Left ventricle myocardium inferior (tissue), 1 donor: ENCODE results near the gene CXCL1. TPM values are rescaled to one million over a fixed set of nuclear protein-coding genes. Genes with fewer than 3 reads are reported as not detected.

Source experiments
- DNase-seq: peaks from one replicate; pipeline ENCODE4 v3.0.0-alpha.2; 2020
- H3K27ac ChIP-seq: fragments of 200-600 bp; replicated peaks from 2 replicates; pipeline ENCODE4 v1.8.0; 2021
- H3K27me3 ChIP-seq: fragments of 200-600 bp; 2 replicates; pipeline ENCODE4 v1.8.0; 2021; ENCODE audit warnings: low read depth
- H3K36me3 ChIP-seq: fragments of 200-600 bp; 2 replicates; pipeline ENCODE4 v1.8.0; 2021
- H3K4me1 ChIP-seq: fragments of 200-600 bp; 2 replicates; pipeline ENCODE4 v1.8.0; 2021
- H3K4me3 ChIP-seq: fragments of 200-600 bp; 2 replicates; pipeline ENCODE4 v1.8.0; 2021; ENCODE audit warnings: mild to moderate bottlenecking, moderate library complexity
- H3K9me3 ChIP-seq: fragments of 200-600 bp; replicated peaks from 2 replicates; pipeline ENCODE4 v1.8.0; 2021
- CTCF ChIP-seq: fragments of 200-600 bp; IDR thresholded peaks from 2 replicates; pipeline ENCODE4 v1.8.0; 2021; ENCODE audit warnings: antibody characterized with exemption, mild to moderate bottlenecking, borderline replicate concordance
- intact Hi-C: fragments of 100-400 bp; cut with micrococcal nuclease; formaldehyde crosslinking; loops from one replicate; pipeline ENCODE4 v1.11.0; 2022
- total RNA-seq: library from RNA; stranded (reverse); fragmentation: NEBNext Ultra II Directional; extraction: Animal tissue kit (Norgen Biotek cat#: 25700); gene quantifications from one replicate; pipeline ENCODE4 v1.2.1, GENCODE V29; 2021
- donor health status: DM: no; HTN: yes; CAD: no; lungs with severe emphysema.

CXCL1 gene
- total RNA-seq, 1 donor from 2014 or later = 0.55 TPM

DNA sequence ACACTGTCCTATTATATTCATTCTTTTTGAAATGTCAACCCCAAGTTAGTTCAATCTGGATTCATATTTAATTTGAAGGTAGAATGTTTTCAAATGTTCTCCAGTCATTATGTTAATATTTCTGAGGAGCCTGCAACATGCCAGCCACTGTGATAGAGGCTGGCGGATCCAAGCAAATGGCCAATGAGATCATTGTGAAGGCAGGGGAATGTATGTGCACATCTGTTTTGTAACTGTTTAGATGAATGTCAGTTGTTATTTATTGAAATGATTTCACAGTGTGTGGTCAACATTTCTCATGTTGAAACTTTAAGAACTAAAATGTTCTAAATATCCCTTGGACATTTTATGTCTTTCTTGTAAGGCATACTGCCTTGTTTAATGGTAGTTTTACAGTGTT, 1.6 kb downstream of the CXCL1 start:
- no peak for DNase-seq
- Histone ChIP-seq H3K4me1 (peaks cover 18% of the 10 kb centered on the region), H3K9me3 (no peaks in the 10 kb centered on the region), H3K27me3 (peaks cover 24% of the 10 kb centered on the region), H3K4me3 (no peak overlapping the region), H3K36me3 (no peaks in the 10 kb centered on the region), H3K27ac (no peak overlapping the region)
- intact Hi-C loops = loop anchor here (10.0 kb wide), 1 partner anchor 136 kb away; no protein-coding TSS in a partner anchor
- no peak for TF ChIP-seq CTCF

- intact Hi-C loops = loop anchor here (10.0 kb wide), 1 partner anchor 137 kb away; no protein-coding TSS in a partner anchor
- no peak overlapping the region for H3K27ac ChIP-seq
- H3K4me1 ChIP-seq = peaks cover 18% of the 10 kb centered on the region
- TF ChIP-seq CTCF = no peak
- H3K27me3 ChIP-seq = peaks cover 24% of the 10 kb centered on the region
- DNase-seq = no peak
- H3K9me3 ChIP-seq = no peaks in the 10 kb centered on the region
- no peak overlapping the region for H3K4me3 ChIP-seq
- H3K36me3 ChIP-seq = no peaks in the 10 kb centered on the region
Measured at GRCh38 chr4:73871511-73872310, 2.5 kb downstream of the CXCL1 start.

GRCh38 chr4:73872316-73873108, 3.3 kb downstream of the CXCL1 start:
- H3K27me3 ChIP-seq = peaks cover 24% of the 10 kb centered on the region
- no peaks in the 10 kb centered on the region for H3K36me3 ChIP-seq
- peaks cover 18% of the 10 kb centered on the region for H3K4me1 ChIP-seq
- no peak overlapping the region for H3K4me3 ChIP-seq
- H3K9me3 ChIP-seq = no peaks in the 10 kb centered on the region
- intact Hi-C loops = loop anchor here (10.0 kb wide), 1 partner anchor 138 kb away; no protein-coding TSS in a partner anchor
- no peak overlapping the region for H3K27ac ChIP-seq
- no peak for DNase-seq
- TF ChIP-seq CTCF = no peak

DNA sequence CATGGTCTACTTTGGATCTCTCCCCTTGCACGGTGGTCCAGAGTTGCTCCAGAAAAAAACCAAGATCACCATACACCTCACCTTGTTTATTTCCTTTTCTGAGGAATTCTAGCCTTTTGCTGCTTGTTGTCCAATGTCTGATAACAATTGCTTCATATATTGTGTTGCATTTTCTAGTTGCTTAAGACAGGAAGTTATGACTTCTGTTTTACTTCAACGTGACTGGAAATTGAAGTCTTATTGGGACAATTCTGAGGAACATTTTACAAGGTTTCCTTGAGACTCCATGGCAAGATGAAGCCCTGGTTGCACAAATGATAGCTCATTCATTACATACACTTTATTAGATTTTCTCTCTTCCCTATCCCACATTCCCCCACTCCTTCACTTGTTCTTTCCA, 5.2 kb downstream of the CXCL1 start:
- Histone ChIP-seq H3K9me3 (no peaks in the 10 kb centered on the region), H3K4me3 (no peak overlapping the region), H3K27ac (no peak overlapping the region), H3K4me1 (peaks cover 5% of the 10 kb centered on the region), H3K36me3 (no peaks in the 10 kb centered on the region), H3K27me3 (peaks cover 8% of the 10 kb centered on the region)
- no peak for TF ChIP-seq CTCF
- intact Hi-C loops = loop anchor here (10.0 kb wide), 1 partner anchor 140 kb away; no protein-coding TSS in a partner anchor
- DNase-seq = no peak

DNA sequence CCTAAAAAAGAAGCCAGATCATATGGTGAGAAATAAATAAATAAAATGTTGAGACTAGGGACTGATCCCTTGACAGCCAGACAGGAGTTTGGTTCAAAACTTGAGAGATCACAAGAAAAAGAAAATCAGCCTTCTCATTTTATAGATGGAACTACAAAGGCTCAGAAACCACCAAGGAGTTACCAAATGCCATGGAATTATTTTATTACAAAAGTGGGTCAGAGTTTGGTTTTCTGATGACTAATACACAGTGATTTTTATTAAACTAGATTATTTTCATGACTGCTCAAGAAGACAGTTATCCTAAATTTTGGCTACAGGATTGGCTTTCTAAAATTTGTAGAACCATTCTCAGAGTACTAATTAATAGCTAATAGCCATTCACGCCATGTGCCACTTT, 6.2 kb downstream of the CXCL1 start:
- H3K27ac ChIP-seq = no peak overlapping the region

More for the DNA sequence above, 6.2 kb downstream of the CXCL1 start:
- no peaks in the 10 kb centered on the region for H3K27me3 ChIP-seq
- H3K9me3 ChIP-seq = no peaks in the 10 kb centered on the region
- DNase-seq = no peak
- intact Hi-C loops = loop anchor here (10.0 kb wide), 1 partner anchor 141 kb away; no protein-coding TSS in a partner anchor
- H3K36me3 ChIP-seq = no peaks in the 10 kb centered on the region
- H3K4me1 ChIP-seq = no peaks in the 10 kb centered on the region
- no peak for TF ChIP-seq CTCF
- H3K4me3 ChIP-seq = no peak overlapping the region
